Smooth muscle cell (in vitro differentiated cells): ENCODE results near the gene MFAP2. TPM values are rescaled to one million over a fixed set of nuclear protein-coding genes. Genes with fewer than 3 reads are reported as not detected.

Source experiments
- DNase-seq: peaks from one replicate; lab custom pipeline; 2025; ENCODE audit not compliant: unreplicated experiment; lab: John Stamatoyannopoulos, UW
- H2AFZ ChIP-seq: fragments of 200-600 bp; sonication (generic); 2 replicates; pipeline ENCODE4 v1.6.0; 2016; ENCODE audit warnings: antibody characterized with exemption, low read depth, mild to moderate bottlenecking
- H3F3A ChIP-seq: fragments of 200-600 bp; sonication (generic); 2 replicates; pipeline ENCODE4 v1.6.0; 2017; ENCODE audit warnings: antibody characterized with exemption, low read depth
- H3K27ac ChIP-seq: fragments of 200-600 bp; sonication (generic); 2 replicates; pipeline ENCODE4 v1.5.1; 2016; ENCODE audit warnings: low read depth, mild to moderate bottlenecking
- H3K27me3 ChIP-seq: fragments of 200-600 bp; sonication (generic); 2 replicates; pipeline ENCODE4 v1.6.1; 2016; ENCODE audit warnings: low read depth, mild to moderate bottlenecking
- H3K36me3 ChIP-seq: fragments of 200-600 bp; sonication (generic); 2 replicates; pipeline ENCODE4 v1.5.1; 2016; ENCODE audit warnings: low read depth
- H3K4me1 ChIP-seq: fragments of 200-600 bp; sonication (generic); 2 replicates; pipeline ENCODE4 v1.5.1; 2016; ENCODE audit warnings: low read depth
- H3K4me2 ChIP-seq: fragments of 200-600 bp; sonication (generic); 2 replicates; pipeline ENCODE4 v1.6.0; 2016; ENCODE audit warnings: mild to moderate bottlenecking
- H3K4me3 ChIP-seq: fragments of 200-600 bp; sonication (generic); 2 replicates; pipeline ENCODE4 v1.5.1; 2016; ENCODE audit warnings: mild to moderate bottlenecking
- H3K79me2 ChIP-seq: fragments of 200-600 bp; sonication (generic); 2 replicates; pipeline ENCODE4 v1.6.0; 2016; ENCODE audit warnings: low read depth, mild to moderate bottlenecking
- H3K9ac ChIP-seq: fragments of 200-600 bp; sonication (generic); 2 replicates; pipeline ENCODE4 v1.6.0; 2016; ENCODE audit warnings: low read depth
- H3K9me3 ChIP-seq: fragments of 200-600 bp; sonication (generic); replicated peaks from 2 replicates; pipeline ENCODE4 v1.5.1; 2016; ENCODE audit warnings: low read depth
- H4K20me1 ChIP-seq: fragments of 200-600 bp; sonication (generic); 2 replicates; pipeline ENCODE4 v1.6.0; 2016; ENCODE audit warnings: low read depth
- CTCF ChIP-seq: fragments of 200-600 bp; sonication (generic); IDR thresholded peaks from 2 replicates; pipeline ENCODE4 v1.5.1; 2017; ENCODE audit warnings: borderline replicate concordance, mild to moderate bottlenecking, antibody characterized with exemption; ENCODE audit not compliant: insufficient read depth, poor library complexity, severe bottlenecking
- WGBS: methylation state at CpG from one replicate; pipeline ENCODE4 v1.1.7; 2016; ENCODE audit warnings: low lambda C conversion rate; 5-methylcytosine and 5-hydroxymethylcytosine counted together
- polyA plus RNA-seq: library from polyadenylated mRNA; unstranded; fragments of >200 nt; fragmentation: Nextera tagmentation; extraction: Ambion mirVana; gene quantifications from 2 replicates; pipeline ENCODE4 v1.2.1, GENCODE V29; 2016
- total RNA-seq: library from RNA; depleted of rRNA; stranded (reverse); fragments of >200 nt; gene quantifications from 2 replicates; pipeline ENCODE4 v1.2.3, GENCODE V29; 2014

The MFAP2 gene
- total and polyA plus RNA-seq, 2 experiments from 2014 or later: 325 to 885 TPM

GRCh38 chr1:16978139-16978538 lies 2.3 kb downstream of the MFAP2 start:
- Histone ChIP-seq H3K4me2 (peak overlapping the region; percentile 98), H3K79me2 (peaks cover 37% of the 10 kb centered on the region), H3K36me3 (no peaks in the 10 kb centered on the region), H3K9me3 (no peaks in the 10 kb centered on the region), H3F3A (peaks cover 7% of the 10 kb centered on the region), H3K9ac (peak overlapping the region; percentile 91), H4K20me1 (peaks cover 52% of the 10 kb centered on the region), H3K27me3 (no peaks in the 10 kb centered on the region), H2AFZ (no peak overlapping the region), H3K4me1 (peaks cover 27% of the 10 kb centered on the region), H3K4me3 (peak overlapping the region; percentile 93), H3K27ac (peak overlapping the region; percentile 91)
- 88% methylated on average over 4 of the region's 4 CpGs for WGBS
- TF ChIP-seq CTCF: no peak
- no peak for DNase-seq

- Histone ChIP-seq H3K4me2 (peak overlapping the region; percentile 26), H3K9me3 (no peaks in the 10 kb centered on the region), H3K79me2 (peaks cover 37% of the 10 kb centered on the region), H3K27ac (no peak overlapping the region), H3K9ac (no peak overlapping the region), H2AFZ (no peak overlapping the region), H3K4me3 (no peak overlapping the region), H3K36me3 (no peaks in the 10 kb centered on the region), H4K20me1 (peaks cover 59% of the 10 kb centered on the region), H3K27me3 (no peaks in the 10 kb centered on the region), H3K4me1 (peaks cover 21% of the 10 kb centered on the region), H3F3A (peaks cover 14% of the 10 kb centered on the region)
- no peak for TF ChIP-seq CTCF
- 95% methylated on average over 5 of the region's 5 CpGs for WGBS
- DNase-seq: no peak
Observed at GRCh38 chr1:16977377-16977776, 3.0 kb downstream of the MFAP2 start.

DNA sequence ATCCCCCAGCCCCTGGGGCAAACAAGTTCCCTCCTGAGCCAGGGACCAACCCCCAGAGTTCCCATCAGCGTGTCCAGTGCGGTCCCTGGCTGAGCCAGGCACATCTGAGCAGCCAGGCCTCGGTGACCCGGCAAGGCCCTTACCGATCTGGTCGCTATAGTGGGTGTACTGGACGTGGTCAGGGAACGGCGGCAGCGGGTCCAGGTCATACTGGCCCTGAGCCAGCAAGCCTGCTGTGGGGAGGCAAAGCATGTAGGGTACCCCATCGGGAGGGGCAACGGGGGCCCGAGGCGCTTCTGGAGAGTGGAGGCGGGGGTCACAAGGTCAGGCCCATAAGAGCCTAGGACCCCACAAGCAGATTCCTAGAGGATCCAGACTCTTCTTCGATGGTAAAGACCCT lies 3.5 kb downstream of the MFAP2 start:
- H3K4me2 ChIP-seq: no peak overlapping the region
- no peak overlapping the region for H3K9ac ChIP-seq
- DNase-seq: no peak
- no peak for TF ChIP-seq CTCF
- WGBS: 84% methylated on average over 7 of the region's 16 CpGs
- H3F3A ChIP-seq: peaks cover 14% of the 10 kb centered on the region
- H3K4me3 ChIP-seq: no peak overlapping the region
- peaks cover 64% of the 10 kb centered on the region for H4K20me1 ChIP-seq
- no peak overlapping the region for H2AFZ ChIP-seq
- peaks cover 21% of the 10 kb centered on the region for H3K4me1 ChIP-seq
- no peak overlapping the region for H3K27ac ChIP-seq
- H3K27me3 ChIP-seq: no peaks in the 10 kb centered on the region
- no peaks in the 10 kb centered on the region for H3K36me3 ChIP-seq
- no peaks in the 10 kb centered on the region for H3K9me3 ChIP-seq
- H3K79me2 ChIP-seq: peaks cover 37% of the 10 kb centered on the region

DNA sequence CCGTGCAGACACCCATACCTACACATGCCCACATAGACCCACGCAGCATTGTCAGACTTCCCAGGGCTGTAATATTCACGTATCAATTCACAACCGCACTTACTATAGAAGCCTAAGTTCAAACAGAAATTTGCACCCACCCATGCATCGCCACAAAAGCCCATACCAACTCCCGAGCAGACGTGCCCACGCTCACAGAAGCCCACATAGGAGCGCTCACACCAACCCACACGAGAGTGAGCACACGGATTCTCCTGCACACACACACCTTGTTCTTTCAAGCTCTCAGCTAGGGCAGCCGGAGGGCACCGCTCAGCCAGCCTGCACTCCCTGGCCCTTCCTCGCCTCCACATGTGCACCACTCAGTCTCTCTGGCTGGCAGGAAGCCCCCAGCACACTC lies 4.6 kb downstream of the MFAP2 start:
- H3K27ac ChIP-seq: no peak overlapping the region
- H3K9ac ChIP-seq: no peak overlapping the region
- no peak overlapping the region for H3K4me3 ChIP-seq
- peaks cover 21% of the 10 kb centered on the region for H3K4me1 ChIP-seq
- no peak overlapping the region for H3K4me2 ChIP-seq
- peaks cover 11% of the 10 kb centered on the region for H3F3A ChIP-seq
- TF ChIP-seq CTCF: no peak
- no peak overlapping the region for H2AFZ ChIP-seq
- H3K9me3 ChIP-seq: no peaks in the 10 kb centered on the region
- H4K20me1 ChIP-seq: peaks cover 70% of the 10 kb centered on the region
- 96% methylated on average over 14 of the region's 14 CpGs for WGBS
- peaks cover 37% of the 10 kb centered on the region for H3K79me2 ChIP-seq
- DNase-seq: no peak
- no peaks in the 10 kb centered on the region for H3K36me3 ChIP-seq
- no peaks in the 10 kb centered on the region for H3K27me3 ChIP-seq
